Measurements from ENCODE around the gene TPD52L1. TPM values are rescaled to one million over a fixed set of nuclear protein-coding genes. Genes with fewer than 3 reads are reported as not detected.

TPD52L1 gene
- total and polyA plus RNA-seq, 2 of the 4 experiments (the other 2 are of a cell fraction), result 10.2 to 13.5 TPM

- H3K4me2 ChIP-seq (ENCODE audit: low read depth, low read length), result peak overlapping the region; percentile 49
- peaks cover 3% of the 10 kb centered on the region; the same call in 1 of the 2 replicates for H3K9me3 ChIP-seq (ENCODE audit: control insufficient read depth, insufficient read depth, low read length)
- no peak overlapping the region for H2BK120ac ChIP-seq (ENCODE audit: low read depth, low read length)
- H2AK5ac ChIP-seq (ENCODE audit: low read depth, low read length), result no peak overlapping the region
- H3K18ac ChIP-seq (ENCODE audit: low read depth, low read length), result 0 out of 2 replicates have a peak overlapping the region, but pooled peaks have one; percentile 31
- H2BK5ac ChIP-seq (ENCODE audit: low read depth, low read length, poor library complexity, severe bottlenecking), result no peak overlapping the region
- H3K27me3 ChIP-seq (ENCODE audit: control insufficient read depth, insufficient read depth, low read length), result no peaks in the 10 kb centered on the region
- DNase-seq, result no peak
- H3K14ac ChIP-seq (replicated peaks; ENCODE audit: low read depth, low read length), result no peak overlapping the region
- 0 out of 2 replicates have a peak, but pooled peaks cover 2% of the 10 kb centered on the region for H3K4me1 ChIP-seq (ENCODE audit: control insufficient read depth, insufficient read depth, low read length)
- no peaks in the 10 kb centered on the region for H4K20me1 ChIP-seq (ENCODE audit: insufficient read depth, low read length)
- dilution Hi-C loops (cut with HindIII; ENCODE audit: low sequenced_read_pairs, unreplicated experiment) (no loop called here), in situ Hi-C loops (cut with MboI; ENCODE audit: low sequenced_read_pairs) (loop anchor here (10.0 to 25.0 kb wide), 2 partner anchors 147 to 605 kb away; partner anchors contain the start of gene HDDC2), intact Hi-C loops (cut with micrococcal nuclease) (loop anchor here (5.0 kb wide), 1 partner anchor 610 kb away; no protein-coding TSS in a partner anchor)
- H4K91ac ChIP-seq (ENCODE audit: insufficient read depth, low read depth, low read length), result no peak overlapping the region
- no peaks in the 10 kb centered on the region for H3K79me1 ChIP-seq (ENCODE audit: low read depth in 1 of 2, low read length in 2 of 2)
- 72% methylated on average over 7 of the region's 9 CpGs; no CpG with 5 or more reads in 1 of the 2 experiments for WGBS, 2 experiments (ENCODE audit: extremely low coverage in 2 of 2, insufficient read length in 1 of 2)
- H3K4me3 ChIP-seq (ENCODE audit: insufficient read depth, low read depth, low read length), result no peak overlapping the region
- H3K56ac ChIP-seq (ENCODE audit: extremely low read depth, insufficient read depth, low read length), result no peak overlapping the region
- no peaks in the 10 kb centered on the region for H3K36me3 ChIP-seq (ENCODE audit: control insufficient read depth, insufficient read depth, low read length)
- no peak overlapping the region for H2AFZ ChIP-seq (replicated peaks; ENCODE audit: low read length, poor library complexity)
- H3K4ac ChIP-seq (ENCODE audit: low read depth, low read length), result no peak overlapping the region
- ChIA-PET POLR2A (ENCODE audit: unreplicated experiment) (no interaction called here), CTCF (no interaction called here)
- no peak overlapping the region for H2BK15ac ChIP-seq (ENCODE audit: low read depth, low read length)
- no peak for ATAC-seq (ENCODE audit: low read depth)
- no peak overlapping the region for H3K9ac ChIP-seq (ENCODE audit: low read depth, low read length)
- no peaks in the 10 kb centered on the region for H3K9me1 ChIP-seq (ENCODE audit: insufficient read depth, low read length)
- no peak overlapping the region for H3K23ac ChIP-seq (ENCODE audit: low read depth, low read length)
- TF ChIP-seq MAFK (IDR thresholded peaks at IDR 0.05; ENCODE audit: low read depth, low read length) (no peak), RAD21 (IDR thresholded peaks at IDR 0.05; ENCODE audit: low read length) (no peak), SMC3 (IDR thresholded peaks at IDR 0.05; ENCODE audit: low read depth, low read length) (no peak), MXI1 (IDR thresholded peaks at IDR 0.05; ENCODE audit: borderline replicate concordance, low read depth, low read length) (no peak), POLR2A (IDR thresholded peaks at IDR 0.05; ENCODE audit: low read depth, low read length) (no peak), CHD1 (IDR thresholded peaks at IDR 0.05; ENCODE audit: low read depth, low read length) (no peak), NFE2L2 (IDR thresholded peaks at IDR 0.05; ENCODE audit: low read depth, low read length) (no peak), ELK1 (IDR thresholded peaks at IDR 0.05; ENCODE audit: borderline replicate concordance, low read depth, low read length) (no peak), FOS (IDR thresholded peaks at IDR 0.05; ENCODE audit: low read depth, low read length) (no peak), RCOR1 (IDR thresholded peaks at IDR 0.05; ENCODE audit: insufficient replicate concordance, low read length) (no peak), BHLHE40 (IDR thresholded peaks at IDR 0.05; ENCODE audit: low read depth, low read length) (no peak), CEBPB (IDR thresholded peaks at IDR 0.05; ENCODE audit: low read depth, low read length) (no peak), MAZ (IDR thresholded peaks at IDR 0.05; ENCODE audit: borderline replicate concordance, low read depth, low read length) (no peak), RFX5 (IDR thresholded peaks at IDR 0.05; ENCODE audit: low read depth, low read length) (no peak)
- TF ChIP-seq, protein P1, sequence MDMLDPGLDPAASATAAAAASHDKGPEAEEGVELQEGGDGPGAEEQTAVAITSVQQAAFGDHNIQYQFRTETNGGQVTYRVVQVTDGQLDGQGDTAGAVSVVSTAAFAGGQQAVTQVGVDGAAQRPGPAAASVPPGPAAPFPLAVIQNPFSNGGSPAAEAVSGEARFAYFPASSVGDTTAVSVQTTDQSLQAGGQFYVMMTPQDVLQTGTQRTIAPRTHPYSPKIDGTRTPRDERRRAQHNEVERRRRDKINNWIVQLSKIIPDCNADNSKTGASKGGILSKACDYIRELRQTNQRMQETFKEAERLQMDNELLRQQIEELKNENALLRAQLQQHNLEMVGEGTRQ (IDR thresholded peaks at IDR 0.05; ENCODE audit: low read depth, low read length), result no peak
- TF ChIP-seq, protein P2, sequence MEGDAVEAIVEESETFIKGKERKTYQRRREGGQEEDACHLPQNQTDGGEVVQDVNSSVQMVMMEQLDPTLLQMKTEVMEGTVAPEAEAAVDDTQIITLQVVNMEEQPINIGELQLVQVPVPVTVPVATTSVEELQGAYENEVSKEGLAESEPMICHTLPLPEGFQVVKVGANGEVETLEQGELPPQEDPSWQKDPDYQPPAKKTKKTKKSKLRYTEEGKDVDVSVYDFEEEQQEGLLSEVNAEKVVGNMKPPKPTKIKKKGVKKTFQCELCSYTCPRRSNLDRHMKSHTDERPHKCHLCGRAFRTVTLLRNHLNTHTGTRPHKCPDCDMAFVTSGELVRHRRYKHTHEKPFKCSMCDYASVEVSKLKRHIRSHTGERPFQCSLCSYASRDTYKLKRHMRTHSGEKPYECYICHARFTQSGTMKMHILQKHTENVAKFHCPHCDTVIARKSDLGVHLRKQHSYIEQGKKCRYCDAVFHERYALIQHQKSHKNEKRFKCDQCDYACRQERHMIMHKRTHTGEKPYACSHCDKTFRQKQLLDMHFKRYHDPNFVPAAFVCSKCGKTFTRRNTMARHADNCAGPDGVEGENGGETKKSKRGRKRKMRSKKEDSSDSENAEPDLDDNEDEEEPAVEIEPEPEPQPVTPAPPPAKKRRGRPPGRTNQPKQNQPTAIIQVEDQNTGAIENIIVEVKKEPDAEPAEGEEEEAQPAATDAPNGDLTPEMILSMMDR (conservative IDR thresholded peaks at IDR 0.05; ENCODE audit: low read depth, low read length), result no peak
- no peak overlapping the region for H2AK9ac ChIP-seq (replicated peaks; ENCODE audit: low read depth, low read length, poor library complexity)
- H2BK20ac ChIP-seq (ENCODE audit: low read depth, low read length), result no peak overlapping the region
- no peak overlapping the region for H3K27ac ChIP-seq (ENCODE audit: insufficient read depth, low read length)
- no peak overlapping the region for H4K5ac ChIP-seq (ENCODE audit: low read depth, low read length)
- no peak overlapping the region for H4K8ac ChIP-seq (ENCODE audit: low read depth in 2 of 2, low read length in 2 of 2)
- BruUV-seq (replicated peaks), result no TSS peak
These were observed 4.2 kb downstream of the TPD52L1 start for GRCh38 chr6:125157725-125158124.

Measured in IMR-90 (cell line).